SK-N-MC (cell line): ENCODE measurements around the gene ALAS1.

Experiments
- EZH2 ChIP-seq: fragments of 200-600 bp; sonication (generic); IDR thresholded peaks from one replicate; pipeline ENCODE4 v1.6.1; 2017; ENCODE audit warnings: antibody characterized with exemption
- POLR2AphosphoS5 ChIP-seq: IDR thresholded peaks from 2 replicates; pipeline ENCODE4 v1.6.1; 2012; ENCODE audit warnings: mild to moderate bottlenecking, low read depth, low read length, borderline replicate concordance

DNA sequence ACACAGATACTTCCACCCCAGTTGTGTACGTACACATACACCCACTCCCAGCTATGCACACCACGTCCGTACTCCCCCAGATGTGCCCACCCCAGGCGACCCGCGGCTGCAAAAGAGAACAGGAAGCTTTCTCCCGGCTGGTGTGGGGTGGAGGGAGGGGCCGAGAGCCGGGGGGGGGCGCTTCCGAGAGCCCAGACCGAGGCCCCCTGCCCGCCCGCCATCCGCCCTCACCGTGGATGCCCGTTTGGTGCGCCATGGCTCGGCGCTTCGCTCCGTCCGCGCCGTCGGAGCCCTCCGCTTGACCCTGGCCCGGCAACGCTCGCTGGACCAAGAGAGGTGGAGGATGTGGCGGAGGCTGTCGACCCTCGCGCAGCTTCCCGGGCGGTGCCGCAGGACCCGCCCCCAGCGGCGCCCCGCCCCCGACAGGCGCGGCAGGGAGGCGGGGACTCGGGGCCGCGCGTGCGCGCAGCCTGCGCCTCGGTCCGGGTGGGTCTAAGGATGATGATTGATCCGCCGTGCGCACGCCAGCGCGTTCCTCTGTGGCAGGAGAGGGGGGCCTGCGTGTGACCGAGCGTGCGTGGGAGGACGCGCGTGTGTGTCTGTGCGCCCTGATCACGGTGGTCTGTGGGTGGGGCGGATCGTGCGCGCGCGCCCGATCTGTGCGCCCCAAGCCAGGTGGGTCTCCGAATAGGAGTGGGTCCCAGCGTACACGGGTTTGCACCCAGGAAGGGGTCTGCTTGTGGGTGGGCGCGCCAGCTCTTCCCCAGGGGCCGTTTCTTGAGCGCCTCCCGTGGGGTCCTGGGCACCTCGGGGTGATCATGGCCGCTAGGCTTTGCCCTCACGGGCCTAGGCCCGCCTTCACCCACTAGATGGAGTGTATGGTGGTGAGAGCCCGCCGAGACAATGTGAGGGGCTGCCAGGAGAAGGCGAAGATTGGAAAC, 41.1 kb downstream of the ALAS1 start, which contains the start of gene TWF2:
- TF ChIP-seq POLR2AphosphoS5 = peak; percentile 82; the same call in 1 of the 2 replicates
- TF ChIP-seq EZH2 = no peak
